DOHH2 (cell line): ENCODE data around the gene STIM2.

Experiments used
- CTCF ChIP-seq: fragments of 200-600 bp; sonication (generic); IDR thresholded peaks from one replicate; pipeline ENCODE4 v1.5.1; 2014; ENCODE audit warnings: antibody characterized with exemption, mild to moderate bottlenecking, low read depth, low read length; ENCODE audit not compliant: poor library complexity, severe bottlenecking
- EZH2phosphoT487 ChIP-seq: fragments of 200-600 bp; sonication (generic); IDR thresholded peaks from 2 replicates; pipeline ENCODE4 v1.6.1; 2017; ENCODE audit warnings: borderline replicate concordance, mild to moderate bottlenecking, antibody characterized with exemption, low read length, moderate library complexity, mixed read lengths

- TF ChIP-seq CTCF = no peak
- TF ChIP-seq EZH2phosphoT487 = no peak
These were observed 39.6 kb upstream of the STIM2 start for GRCh38 chr4:26821031-26821430.
